Activated CD4-positive, alpha-beta memory T cell treated with anti-CD3 and anti-CD28 coated beads for 36 hours (primary cell): Measurements from ENCODE around the gene CMBL. TPM values are rescaled to one million over a fixed set of nuclear protein-coding genes. Genes with fewer than 3 reads are reported as not detected.

Source experiments
- CTCF ChIA-PET: fragments of 350-600 bp; sonication (Branson Sonifier 250); formaldehyde crosslinking; loops from one replicate; lab custom pipeline; 2021; ENCODE audit warnings: antibody characterized with exemption, inconsistent platforms; lab: Charles Lee
- POLR2A ChIA-PET: fragments of 350-600 bp; sonication (Branson Sonifier 250); formaldehyde crosslinking; loops from one replicate; lab custom pipeline; 2021; ENCODE audit warnings: antibody characterized with exemption; lab: Charles Lee
- DNase-seq: peaks from one replicate; pipeline ENCODE4 v3.0.0-alpha.2; 2020
- H3K27ac Mint-ChIP-seq: one replicate; pipeline ENCODE4 v1.8.0; 2021; ENCODE audit warnings: mixed read lengths
- H3K27me3 Mint-ChIP-seq: one replicate; pipeline ENCODE4 v1.8.0; 2021; ENCODE audit warnings: mixed read lengths
- H3K36me3 Mint-ChIP-seq: one replicate; pipeline ENCODE4 v1.8.0; 2021; ENCODE audit warnings: mixed read lengths
- H3K4me1 Mint-ChIP-seq: one replicate; pipeline ENCODE4 v1.8.0; 2021; ENCODE audit warnings: low read depth, mixed read lengths
- H3K4me3 Mint-ChIP-seq: one replicate; pipeline ENCODE4 v1.8.0; 2021; ENCODE audit warnings: mild to moderate bottlenecking, mixed read lengths
- H3K9me3 Mint-ChIP-seq: one replicate; pipeline ENCODE4 v1.8.0; 2021; ENCODE audit warnings: mixed read lengths
- intact Hi-C: fragments of 100-400 bp; cut with micrococcal nuclease; formaldehyde crosslinking; loops from one replicate; pipeline ENCODE4 v1.15.1; 2023
- total RNA-seq, 2 experiments: library from RNA; stranded (reverse); gene quantifications; one replicate each; pipeline ENCODE4 v1.2.3, GENCODE V29; 2021

CMBL gene
- total RNA-seq, 2 experiments from 2014 or later = 1.2 to 1.3 TPM

GRCh38 chr5:10331341-10331796, 23.7 kb upstream of the CMBL start:
- no peaks in the 10 kb centered on the region for H3K9me3 Mint-ChIP-seq

GRCh38 chr5:10330511-10331230, 23.0 kb upstream of the CMBL start:
- Mint-ChIP-seq H3K27ac (no peak overlapping the region), H3K4me3 (no peak overlapping the region), H3K4me1 (peaks cover 4% of the 10 kb centered on the region), H3K9me3 (no peaks in the 10 kb centered on the region), H3K27me3 (peaks cover 29% of the 10 kb centered on the region), H3K36me3 (no peaks in the 10 kb centered on the region)
- POLR2A ChIA-PET = no interaction called here
- CTCF ChIA-PET = interaction anchor here (1.6 kb wide), 1 partner anchor 47 kb away, joined by 7 read pairs; no protein-coding TSS in a partner anchor
- no peak for DNase-seq
- intact Hi-C loops = no loop called here

More at GRCh38 chr5:10331341-10331796, 23.7 kb upstream of the CMBL start:
- intact Hi-C loops = no loop called here
- no peak for DNase-seq
- no peaks in the 10 kb centered on the region for H3K36me3 Mint-ChIP-seq
- ChIA-PET CTCF (no interaction called here), POLR2A (no interaction called here)
- peaks cover 4% of the 10 kb centered on the region for H3K4me1 Mint-ChIP-seq
- peaks cover 31% of the 10 kb centered on the region for H3K27me3 Mint-ChIP-seq
- H3K4me3 Mint-ChIP-seq = no peak overlapping the region
- no peak overlapping the region for H3K27ac Mint-ChIP-seq

- ChIA-PET CTCF (interaction anchor here (1.6 kb wide), 1 partner anchor 46 kb away, joined by 7 read pairs; no protein-coding TSS in a partner anchor), POLR2A (no interaction called here)
- Mint-ChIP-seq H3K27ac (no peak overlapping the region), H3K27me3 (peaks cover 28% of the 10 kb centered on the region), H3K4me3 (no peak overlapping the region), H3K4me1 (peaks cover 4% of the 10 kb centered on the region), H3K9me3 (no peaks in the 10 kb centered on the region), H3K36me3 (no peaks in the 10 kb centered on the region)
- intact Hi-C loops = no loop called here
- no peak for DNase-seq
These were observed 22.2 kb upstream of the CMBL start for GRCh38 chr5:10329820-10330481.

- Mint-ChIP-seq H3K27ac (no peak overlapping the region), H3K27me3 (peaks cover 23% of the 10 kb centered on the region), H3K9me3 (no peaks in the 10 kb centered on the region), H3K4me3 (no peak overlapping the region), H3K36me3 (no peaks in the 10 kb centered on the region), H3K4me1 (peaks cover 4% of the 10 kb centered on the region)
- CTCF ChIA-PET = interaction anchor here (1.6 kb wide), 1 partner anchor 46 kb away, joined by 7 read pairs; no protein-coding TSS in a partner anchor
- intact Hi-C loops = no loop called here
- DNase-seq = no peak
- POLR2A ChIA-PET = no interaction called here
These were observed 21.7 kb upstream of the CMBL start for GRCh38 chr5:10329446-10329819.

DNA sequence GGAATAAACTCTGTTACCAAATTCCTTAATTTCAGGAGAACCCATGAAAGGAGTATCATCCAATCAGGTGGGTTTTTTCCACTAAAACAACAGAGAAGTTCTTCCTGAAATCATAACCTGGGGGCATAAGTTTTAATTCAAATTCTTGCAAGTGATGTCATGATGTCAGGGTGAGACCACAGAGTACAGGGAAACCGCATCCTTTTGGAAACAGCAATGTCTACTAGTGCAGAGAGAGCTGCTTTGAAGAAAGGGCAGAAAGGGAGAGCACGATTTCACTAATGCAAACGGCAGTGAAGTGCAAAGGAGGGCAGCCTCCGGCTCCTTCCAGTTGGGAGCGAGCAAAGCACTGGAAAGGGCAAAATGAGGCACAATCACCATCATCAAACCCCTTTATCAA, 20.6 kb upstream of the CMBL start:
- intact Hi-C loops = no loop called here
- no peak for DNase-seq
- Mint-ChIP-seq H3K27me3 (peaks cover 17% of the 10 kb centered on the region), H3K36me3 (no peaks in the 10 kb centered on the region), H3K27ac (no peak overlapping the region), H3K4me1 (peaks cover 2% of the 10 kb centered on the region), H3K4me3 (no peak overlapping the region), H3K9me3 (no peaks in the 10 kb centered on the region)
- POLR2A ChIA-PET = no interaction called here
- CTCF ChIA-PET = interaction anchor here (0.8 to 0.9 kb wide), 2 partner anchors 29 to 36 kb away, joined by 3 read pairs; no protein-coding TSS in a partner anchor

- ChIA-PET CTCF (no interaction called here), POLR2A (no interaction called here)
- H3K4me3 Mint-ChIP-seq = no peak overlapping the region
- intact Hi-C loops = no loop called here
- no peaks in the 10 kb centered on the region for H3K36me3 Mint-ChIP-seq
- H3K9me3 Mint-ChIP-seq = no peaks in the 10 kb centered on the region
- H3K27ac Mint-ChIP-seq = no peak overlapping the region
- no peak for DNase-seq
- H3K4me1 Mint-ChIP-seq = no peaks in the 10 kb centered on the region
- H3K27me3 Mint-ChIP-seq = no peaks in the 10 kb centered on the region
These were observed 17.0 kb upstream of the CMBL start for GRCh38 chr5:10324518-10325370.

DNA sequence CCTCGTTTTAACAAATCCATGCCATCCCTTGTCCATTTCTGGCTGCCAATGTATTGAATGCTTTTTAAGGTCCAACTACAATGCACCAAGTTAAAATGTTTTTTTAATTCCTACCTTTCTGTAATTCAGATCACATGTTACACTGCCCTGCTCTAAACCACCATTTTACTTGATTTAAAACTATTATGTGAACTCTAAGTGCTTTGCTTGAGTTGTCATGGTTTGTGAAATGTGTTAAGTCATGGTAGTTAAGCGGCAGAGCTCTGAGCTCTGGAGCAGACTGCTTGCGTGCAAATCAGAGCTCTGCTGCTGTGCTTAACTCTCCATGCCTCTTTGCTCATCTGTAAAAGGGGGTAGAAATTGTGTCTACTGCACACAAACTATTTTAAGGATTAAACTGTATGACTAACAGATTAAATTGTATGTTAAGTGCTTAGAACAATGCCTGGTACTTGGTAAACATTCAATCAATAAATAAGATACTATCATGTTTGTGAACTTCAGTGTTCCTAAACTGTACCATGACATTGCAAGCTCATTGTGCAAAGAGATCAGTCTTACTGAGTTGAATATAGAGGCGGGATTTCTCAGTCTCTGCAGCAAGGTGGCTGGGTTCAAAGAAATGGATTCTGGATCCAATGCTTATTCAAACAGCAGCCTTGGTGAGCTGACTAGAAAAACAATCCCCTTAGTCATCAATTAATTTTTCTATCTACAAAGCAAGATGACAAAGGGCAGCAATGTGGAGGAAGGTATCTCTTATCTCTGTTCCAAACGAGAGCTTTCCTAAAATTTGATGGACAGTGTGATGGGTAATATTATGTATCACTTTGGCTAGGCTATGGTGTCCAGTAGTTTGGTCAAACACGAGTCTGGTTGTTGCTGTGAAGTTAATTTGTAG, 16.1 kb upstream of the CMBL start:
- DNase-seq = no peak
- POLR2A ChIA-PET = no interaction called here
- H3K4me3 Mint-ChIP-seq = no peak overlapping the region
- H3K27me3 Mint-ChIP-seq = peaks cover 2% of the 10 kb centered on the region
- CTCF ChIA-PET = no interaction called here
- no peaks in the 10 kb centered on the region for H3K36me3 Mint-ChIP-seq
- intact Hi-C loops = no loop called here
- H3K9me3 Mint-ChIP-seq = no peaks in the 10 kb centered on the region
- H3K4me1 Mint-ChIP-seq = no peaks in the 10 kb centered on the region
- no peak overlapping the region for H3K27ac Mint-ChIP-seq

GRCh38 chr5:10321882-10322281, 14.2 kb upstream of the CMBL start:
- Mint-ChIP-seq H3K4me3 (no peak overlapping the region), H3K36me3 (no peaks in the 10 kb centered on the region), H3K4me1 (peaks cover 4% of the 10 kb centered on the region), H3K27me3 (peaks cover 2% of the 10 kb centered on the region), H3K9me3 (no peaks in the 10 kb centered on the region), H3K27ac (no peak overlapping the region)
- no peak for DNase-seq
- intact Hi-C loops = no loop called here
- ChIA-PET POLR2A (no interaction called here), CTCF (no interaction called here)

DNA sequence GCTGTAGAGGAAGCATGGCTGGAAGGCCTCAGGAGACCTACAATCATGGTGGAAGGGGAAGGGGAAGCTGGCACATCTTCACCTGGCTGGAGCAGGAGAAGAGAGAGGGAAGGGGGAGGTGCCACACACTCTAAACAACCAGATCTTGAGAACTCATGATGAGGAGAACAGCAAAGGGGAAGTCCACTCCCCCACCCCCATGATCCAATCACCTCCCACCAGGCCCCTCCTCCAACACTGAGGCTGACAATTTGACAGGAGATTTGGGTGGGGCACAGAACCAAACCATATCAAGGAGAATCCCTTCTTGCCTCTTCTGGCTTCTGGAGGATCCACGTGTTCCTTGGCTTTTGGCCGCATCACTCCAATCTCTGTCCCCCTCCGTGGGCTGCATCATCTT, 13.1 kb upstream of the CMBL start:
- POLR2A ChIA-PET = no interaction called here
- Mint-ChIP-seq H3K27ac (no peak overlapping the region), H3K4me1 (peaks cover 4% of the 10 kb centered on the region), H3K4me3 (no peak overlapping the region), H3K27me3 (peaks cover 2% of the 10 kb centered on the region), H3K36me3 (no peaks in the 10 kb centered on the region), H3K9me3 (no peaks in the 10 kb centered on the region)
- intact Hi-C loops = no loop called here
- no peak for DNase-seq
- CTCF ChIA-PET = no interaction called here

DNA sequence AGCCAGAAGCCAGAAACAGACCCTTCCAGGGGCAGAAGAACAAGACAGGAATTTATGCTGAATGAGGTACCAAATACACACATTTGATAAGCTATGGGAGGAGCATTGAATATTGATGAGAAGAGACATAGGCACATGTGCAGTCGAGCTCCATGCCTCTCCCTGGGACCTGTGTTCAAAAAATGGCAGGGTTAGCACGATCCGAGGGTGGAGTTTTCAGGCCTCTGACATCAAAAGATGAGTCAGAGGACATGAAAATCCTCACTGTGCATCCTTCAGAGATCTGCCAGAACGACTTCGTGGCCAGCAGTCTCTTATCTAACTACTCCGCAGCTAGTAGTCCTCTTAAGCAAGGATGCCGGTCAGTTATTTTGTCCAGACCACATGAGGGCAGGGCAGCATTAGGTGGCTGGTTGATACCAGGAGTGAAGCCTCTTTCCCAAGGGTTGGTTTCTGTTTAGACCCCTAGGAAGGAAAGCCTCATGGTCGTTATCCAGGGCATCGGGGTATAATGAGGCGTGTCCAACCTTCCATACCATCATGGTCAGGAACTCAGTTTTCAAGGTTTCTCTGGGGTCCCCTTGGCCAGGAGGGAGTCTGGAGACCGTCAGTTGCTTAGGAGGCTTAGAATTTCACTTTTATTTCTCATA, 11.6 kb upstream of the CMBL start:
- H3K27me3 Mint-ChIP-seq = peaks cover 2% of the 10 kb centered on the region
- CTCF ChIA-PET = no interaction called here
- intact Hi-C loops = no loop called here
- no peak for DNase-seq
- H3K4me1 Mint-ChIP-seq = peaks cover 4% of the 10 kb centered on the region
- POLR2A ChIA-PET = no interaction called here
- no peaks in the 10 kb centered on the region for H3K36me3 Mint-ChIP-seq
- no peak overlapping the region for H3K27ac Mint-ChIP-seq
- no peak overlapping the region for H3K4me3 Mint-ChIP-seq
- no peaks in the 10 kb centered on the region for H3K9me3 Mint-ChIP-seq
